ENCODE measurements around the gene DUSP8. TPM values are rescaled to one million over a fixed set of nuclear protein-coding genes. Genes with fewer than 3 reads are reported as not detected.
"Not testable (repeated sequence)": the region's sequence is repeated elsewhere in the genome, so short reads cannot be mapped to it uniquely, and the experiment has no call there.

The DUSP8 gene
- total and polyA plus RNA-seq, 8 donors, result 0.80 to 21.8 (median 1.7) TPM

GRCh38 chr11:1598816-1599215 is 26.7 kb upstream of the DUSP8 start:
- H3K27ac ChIP-seq, result no peak overlapping the region
- ATAC-seq (no peak), DNase-seq (no peak)
- no peaks in the 10 kb centered on the region for H3K36me3 ChIP-seq
- H3K4me1 ChIP-seq, result peaks cover 0 to 8% of the 10 kb centered on the region in 2 donors
- intact Hi-C loops (cut with DNase I), result no loop called here
- TF ChIP-seq, protein P1, sequence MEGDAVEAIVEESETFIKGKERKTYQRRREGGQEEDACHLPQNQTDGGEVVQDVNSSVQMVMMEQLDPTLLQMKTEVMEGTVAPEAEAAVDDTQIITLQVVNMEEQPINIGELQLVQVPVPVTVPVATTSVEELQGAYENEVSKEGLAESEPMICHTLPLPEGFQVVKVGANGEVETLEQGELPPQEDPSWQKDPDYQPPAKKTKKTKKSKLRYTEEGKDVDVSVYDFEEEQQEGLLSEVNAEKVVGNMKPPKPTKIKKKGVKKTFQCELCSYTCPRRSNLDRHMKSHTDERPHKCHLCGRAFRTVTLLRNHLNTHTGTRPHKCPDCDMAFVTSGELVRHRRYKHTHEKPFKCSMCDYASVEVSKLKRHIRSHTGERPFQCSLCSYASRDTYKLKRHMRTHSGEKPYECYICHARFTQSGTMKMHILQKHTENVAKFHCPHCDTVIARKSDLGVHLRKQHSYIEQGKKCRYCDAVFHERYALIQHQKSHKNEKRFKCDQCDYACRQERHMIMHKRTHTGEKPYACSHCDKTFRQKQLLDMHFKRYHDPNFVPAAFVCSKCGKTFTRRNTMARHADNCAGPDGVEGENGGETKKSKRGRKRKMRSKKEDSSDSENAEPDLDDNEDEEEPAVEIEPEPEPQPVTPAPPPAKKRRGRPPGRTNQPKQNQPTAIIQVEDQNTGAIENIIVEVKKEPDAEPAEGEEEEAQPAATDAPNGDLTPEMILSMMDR (IDR thresholded peaks at IDR 0.05), result no peak
- no peaks in the 10 kb centered on the region for H3K9me3 ChIP-seq
- H3K4me3 ChIP-seq, result no peak overlapping the region
- H3K27me3 ChIP-seq, result peaks cover 0 to 38% of the 10 kb centered on the region in 2 donors

GRCh38 chr11:1598406-1598805 is 26.3 kb upstream of the DUSP8 start:
- H3K27ac ChIP-seq; H3K9me3 ChIP-seq; H3K4me3 ChIP-seq; DNase-seq; H3K4me1 ChIP-seq; H3K36me3 ChIP-seq; ATAC-seq; intact Hi-C loops (cut with DNase I): not testable (repeated sequence)
- peaks cover 0 to 42% of the 10 kb centered on the region in 2 donors for H3K27me3 ChIP-seq

DNA sequence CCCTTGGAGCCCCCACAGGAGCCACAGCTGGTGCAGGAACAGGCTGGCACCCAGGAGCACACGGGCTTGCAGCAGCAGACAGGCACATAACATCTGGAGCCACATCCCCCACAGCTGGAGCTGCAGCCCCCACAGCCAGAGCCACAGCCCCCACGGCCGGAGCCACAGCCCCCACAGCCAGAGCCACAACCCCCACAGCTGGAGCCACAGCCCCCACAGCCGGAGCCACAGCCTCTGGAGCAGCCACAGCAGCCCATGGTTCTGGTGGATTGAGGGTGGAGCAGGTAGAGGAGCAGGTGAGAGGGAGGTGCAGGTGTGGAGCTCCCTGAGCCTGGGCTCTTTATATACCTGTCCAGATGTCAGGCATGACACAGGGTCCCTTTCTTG is 25.9 kb upstream of the DUSP8 start, which contains the start of gene KRTAP5-2:
Gene KRTAP5-2 (minus strand): TSS at position 301 of the 387 bp plus-strand sequence. CDS start 44 bp downstream, at position 257.
- intact Hi-C loops (cut with DNase I), result no loop called here
- peaks cover 0 to 46% of the 10 kb centered on the region in 2 donors for H3K27me3 ChIP-seq
- DNase-seq (no peak), ATAC-seq (no peak)
- no peaks in the 10 kb centered on the region for H3K9me3 ChIP-seq
- H3K4me3 ChIP-seq, result no peak within 1 kb of the TSS
- peaks cover 0 to 8% of the 10 kb centered on the region in 2 donors for H3K4me1 ChIP-seq
- H3K36me3 ChIP-seq, result no peaks in the 10 kb centered on the region
- H3K27ac ChIP-seq, result no peak within 1 kb of the TSS
- TF ChIP-seq, protein P1 (IDR thresholded peaks at IDR 0.05), result no peak

DNA sequence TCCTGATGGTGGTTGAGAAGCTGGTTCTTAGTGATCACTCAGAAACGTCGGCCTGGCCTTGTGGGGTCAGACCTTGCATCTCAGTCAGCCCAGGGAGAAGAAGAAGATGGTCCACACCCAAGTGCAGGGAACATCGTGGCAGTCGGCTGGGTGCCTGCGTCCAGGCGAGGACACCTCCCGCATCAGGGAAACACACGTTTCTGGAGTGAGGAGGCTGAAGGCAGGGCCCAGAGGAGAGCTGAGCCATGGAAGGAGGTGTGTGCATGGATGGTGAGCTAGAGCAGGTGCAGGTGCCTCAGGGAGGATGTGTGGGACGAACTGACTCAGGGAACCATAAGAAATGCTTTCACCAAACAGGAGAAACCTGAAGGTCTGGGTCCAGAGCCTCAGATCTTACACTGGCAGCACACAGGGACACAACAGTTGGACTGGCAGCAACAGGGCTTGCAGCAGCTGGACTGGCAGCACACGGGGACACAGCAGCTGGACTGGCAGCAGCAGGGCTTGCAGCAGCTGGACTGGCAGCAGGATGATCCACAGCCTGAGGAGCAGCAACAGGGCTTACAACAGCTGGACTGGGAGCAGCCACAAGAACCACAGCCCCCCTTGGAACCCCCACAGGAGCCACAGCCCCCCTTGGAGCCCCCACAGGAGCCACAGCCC is 25.4 kb upstream of the DUSP8 start:
- Histone ChIP-seq H3K4me1 (peaks cover 0 to 8% of the 10 kb centered on the region in 2 donors), H3K27ac (no peak overlapping the region), H3K4me3 (no peak overlapping the region), H3K36me3 (no peaks in the 10 kb centered on the region), H3K9me3 (no peaks in the 10 kb centered on the region), H3K27me3 (peaks cover 0 to 51% of the 10 kb centered on the region in 2 donors)
- ATAC-seq (no peak), DNase-seq (no peak)
- TF ChIP-seq, protein P1 (IDR thresholded peaks at IDR 0.05), result no peak
- intact Hi-C loops (cut with DNase I), result no loop called here

DNA sequence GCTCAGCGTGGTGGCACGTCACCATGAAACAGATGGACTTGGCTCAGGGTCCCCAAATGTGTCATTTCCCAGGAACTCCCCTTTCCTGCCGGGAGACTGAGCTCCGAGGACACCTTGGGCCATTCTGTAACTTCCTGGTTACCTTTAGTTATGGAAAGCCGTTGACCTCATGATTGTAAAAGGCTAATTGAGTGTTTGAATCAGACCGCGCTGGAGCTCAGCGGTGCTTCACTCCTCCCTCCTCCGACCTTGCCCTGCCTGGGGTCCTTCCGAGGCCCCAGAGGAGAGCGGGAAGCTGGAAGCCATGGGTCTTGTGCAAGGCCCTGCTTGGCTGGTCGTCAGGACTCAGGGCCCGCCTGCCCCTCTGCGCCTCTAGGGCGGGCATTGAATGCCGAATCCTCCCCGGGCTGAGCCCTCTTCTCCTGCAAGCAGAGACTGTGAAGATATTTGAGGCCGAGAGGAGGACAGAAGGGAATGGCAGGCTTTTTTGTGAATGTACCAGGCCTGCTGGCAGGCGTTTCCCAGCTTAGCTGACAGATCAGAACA is 24.6 kb upstream of the DUSP8 start:
- intact Hi-C loops (cut with DNase I); H3K36me3 ChIP-seq; DNase-seq; ATAC-seq; H3K9me3 ChIP-seq; H3K4me1 ChIP-seq; H3K27ac ChIP-seq; H3K4me3 ChIP-seq: not testable (repeated sequence)
- H3K27me3 ChIP-seq, result peaks cover 0 to 57% of the 10 kb centered on the region in 2 donors

DNA sequence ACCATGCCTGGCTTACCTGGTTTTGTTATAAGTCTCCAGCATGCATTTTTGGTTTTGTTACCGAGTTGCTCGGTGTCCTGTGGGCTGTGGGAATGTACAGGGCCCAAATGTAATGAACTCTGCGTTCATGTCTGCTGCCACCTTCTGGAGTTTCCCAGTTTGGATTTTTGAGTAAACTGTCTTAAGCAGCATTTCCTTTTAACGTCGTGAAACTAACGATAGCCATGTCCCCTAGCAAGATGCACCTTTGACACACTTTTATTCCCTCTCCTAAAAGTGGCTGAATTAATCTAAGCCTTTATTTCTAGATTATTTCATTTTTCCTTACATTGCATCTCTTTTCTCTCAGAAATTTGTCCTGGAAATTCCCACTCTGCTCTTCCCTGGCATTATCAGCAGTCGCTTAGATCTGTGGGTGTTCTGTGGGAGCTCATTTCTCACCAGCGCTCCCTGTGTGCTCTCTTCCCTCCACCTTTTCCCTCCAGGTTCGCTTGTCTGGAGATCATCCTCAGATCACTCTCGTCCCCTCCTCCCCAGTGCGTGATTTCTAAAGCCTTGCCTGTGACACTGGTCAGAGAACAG is 24.0 kb upstream of the DUSP8 start:
- peaks cover 0 to 53% of the 10 kb centered on the region in 2 donors for H3K27me3 ChIP-seq
- H3K9me3 ChIP-seq; ATAC-seq; H3K36me3 ChIP-seq; H3K4me1 ChIP-seq; intact Hi-C loops (cut with DNase I); DNase-seq; H3K4me3 ChIP-seq; H3K27ac ChIP-seq: not testable (repeated sequence)
